HG02840 (cell line): ENCODE measurements around the gene TRAPPC14.

Experiments
- ATAC-seq: cut with Tn5 transposase; IDR thresholded peaks from one replicate; pipeline ENCODE4 v1.9.1; 2021; ENCODE audit warnings: mild to moderate bottlenecking, moderate library complexity, moderate number of reproducible peaks; ENCODE audit not compliant: unreplicated experiment, low FRiP score

TRAPPC14 gene

DNA sequence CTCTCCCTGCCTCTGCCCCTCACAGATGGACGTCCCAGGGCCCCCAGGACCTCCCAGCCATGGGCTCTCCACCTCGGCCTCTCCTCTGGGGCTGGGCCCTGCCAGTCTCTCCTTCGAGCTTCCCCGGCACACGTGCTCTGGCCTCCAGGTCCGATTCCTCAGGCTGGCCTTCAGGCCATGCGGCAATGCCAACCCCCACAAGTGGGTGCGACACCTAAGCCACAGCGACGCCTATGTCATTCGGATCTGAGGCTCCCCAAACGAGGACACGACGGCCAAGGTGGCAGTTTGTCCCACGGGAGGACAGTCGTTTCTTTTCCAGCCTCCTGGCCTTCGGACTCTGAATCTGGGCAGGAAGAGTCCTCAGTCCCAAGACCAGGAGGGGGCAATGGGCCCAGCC lies 51.9 kb downstream of the TRAPPC14 start:
- no peak for ATAC-seq

- no peak for ATAC-seq
Observed at GRCh38 chr7:100105534-100105933, 53.0 kb downstream of the TRAPPC14 start.
